ENCODE results near the gene NOS1.
A peak's percentile ranks its signal among the peaks of the same experiment; 100 is the strongest.
"Not testable (repeated sequence)": the region's sequence is repeated elsewhere in the genome, so short reads cannot be mapped to it uniquely, and the experiment has no call there.

NOS1 gene

DNA sequence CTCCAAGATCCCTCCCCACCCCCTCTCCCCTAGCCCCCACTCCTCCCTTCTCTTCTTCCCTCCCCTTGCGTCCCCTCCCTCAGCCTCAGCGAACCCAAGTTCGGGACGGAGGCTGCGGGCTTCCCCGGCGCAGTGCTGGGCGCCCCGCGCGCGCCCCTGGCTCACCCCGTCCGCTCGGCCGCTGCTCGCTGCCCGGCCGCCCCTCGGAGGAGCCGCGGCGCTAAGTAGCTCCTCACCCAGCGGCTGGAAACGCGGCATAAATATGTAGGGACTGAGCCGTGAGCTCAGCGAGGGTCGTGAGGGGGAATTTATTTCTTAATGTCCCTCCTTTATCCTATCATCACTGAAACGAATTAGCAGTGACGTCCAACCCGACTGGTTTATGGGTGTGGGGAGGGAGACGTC lies at the start of gene NOS1:
Gene NOS1 (minus strand): TSS at position 280 of the 405 bp plus-strand sequence. CDS start 30,557 bp downstream, outside the sequence.
- DNase-seq: no peak

DNA sequence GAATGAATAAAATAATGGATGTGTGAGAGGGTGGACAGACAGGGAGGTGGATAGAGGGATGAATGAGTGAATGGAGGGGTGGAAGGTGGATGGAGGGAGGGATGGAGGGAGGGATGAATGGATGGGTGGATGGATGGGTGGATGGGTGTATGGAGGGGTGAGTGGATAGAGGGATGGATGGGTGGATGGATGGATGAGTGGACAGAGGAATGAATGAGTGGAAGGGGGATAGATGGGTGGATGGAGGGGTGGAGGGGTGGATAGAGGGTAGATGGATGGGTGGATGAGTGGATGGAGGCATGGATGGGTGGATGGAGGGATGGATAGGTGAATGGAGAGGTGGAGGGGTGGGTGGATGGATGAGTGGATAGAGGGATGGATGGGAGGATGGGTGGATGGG lies 47.9 kb upstream of the NOS1 start:
- no peak for DNase-seq

DNA sequence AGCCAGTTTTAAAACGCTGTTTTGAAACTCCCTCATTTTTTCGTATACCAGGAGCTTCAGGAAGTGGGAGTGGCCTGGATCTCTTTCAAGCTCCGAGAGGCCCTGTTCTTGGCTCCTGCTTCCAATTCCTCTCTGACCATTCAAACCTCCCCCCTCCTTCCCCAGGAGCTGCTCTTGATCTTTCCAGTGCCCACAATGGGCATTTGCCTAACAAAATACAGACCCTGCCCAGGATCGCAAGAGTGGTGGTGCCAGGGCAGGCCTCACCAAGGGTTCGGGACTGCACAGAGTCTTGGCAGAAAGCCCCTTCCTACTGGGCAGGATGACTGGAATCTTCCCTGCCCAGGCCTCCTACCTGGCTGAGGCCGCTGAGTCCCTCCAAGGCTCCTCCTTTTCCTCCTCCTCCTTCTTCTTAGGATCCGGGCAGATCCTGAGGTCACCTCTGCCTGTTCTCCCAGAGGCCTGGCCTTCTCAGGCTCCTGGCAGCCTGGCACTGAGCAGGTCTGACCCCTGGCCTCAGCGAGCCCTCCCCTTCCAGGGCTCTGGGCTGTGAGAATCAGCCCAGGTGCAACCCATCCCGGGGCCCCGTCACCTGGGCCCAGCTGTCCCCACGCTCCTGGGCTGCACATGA lies 46.9 kb upstream of the NOS1 start:
- no peak for DNase-seq

DNA sequence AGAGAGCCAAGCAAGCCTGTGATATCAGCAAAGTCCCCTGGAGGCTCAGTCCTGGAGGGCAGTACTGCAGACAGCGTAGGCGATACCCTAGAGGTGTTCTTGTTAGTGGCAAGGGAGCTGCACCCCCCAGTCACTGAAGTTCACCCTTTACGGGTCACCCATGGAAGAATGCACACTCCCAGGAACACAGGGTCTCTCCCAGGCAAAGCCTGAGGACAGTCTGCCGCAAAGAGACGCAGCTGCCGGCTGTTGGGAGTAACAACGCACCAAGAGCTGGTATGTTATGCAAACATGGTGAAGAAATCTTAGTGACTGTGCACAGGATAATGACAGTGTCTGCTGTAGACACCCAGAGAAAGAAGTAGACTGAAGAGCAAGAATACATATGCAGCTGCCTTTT lies 43.5 kb upstream of the NOS1 start:
- DNase-seq: no peak

DNA sequence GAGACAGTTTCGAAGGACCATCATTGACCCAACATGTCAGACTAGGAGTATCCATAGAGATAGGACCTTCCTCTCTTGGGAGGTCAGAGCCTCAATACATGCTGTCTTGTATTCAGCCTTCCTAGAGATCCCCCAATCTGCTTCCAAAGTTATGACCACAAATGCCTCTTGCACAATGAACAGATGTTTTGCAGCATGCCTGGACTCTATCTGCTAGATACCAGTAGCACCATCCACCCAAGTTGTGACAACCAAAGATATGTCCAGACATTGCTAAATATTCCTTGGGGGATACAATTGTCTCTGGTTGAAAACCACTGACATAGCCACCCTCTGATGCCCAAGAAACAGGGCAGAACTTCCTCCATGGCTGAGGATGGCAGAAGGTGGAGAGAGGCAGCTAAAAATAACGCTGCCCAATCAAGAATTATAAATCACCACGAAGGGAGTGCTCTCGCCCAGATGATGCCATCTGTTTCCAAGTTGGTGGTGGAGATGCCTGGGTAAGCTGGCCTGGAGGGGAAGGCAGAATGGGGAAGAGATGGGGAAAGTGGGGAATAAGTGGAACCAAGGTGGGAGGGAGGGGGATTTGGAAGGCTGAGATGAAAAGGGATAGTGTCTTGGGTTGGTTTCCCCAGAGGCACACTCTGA lies 42.9 kb upstream of the NOS1 start:
- DNase-seq: no peak

DNA sequence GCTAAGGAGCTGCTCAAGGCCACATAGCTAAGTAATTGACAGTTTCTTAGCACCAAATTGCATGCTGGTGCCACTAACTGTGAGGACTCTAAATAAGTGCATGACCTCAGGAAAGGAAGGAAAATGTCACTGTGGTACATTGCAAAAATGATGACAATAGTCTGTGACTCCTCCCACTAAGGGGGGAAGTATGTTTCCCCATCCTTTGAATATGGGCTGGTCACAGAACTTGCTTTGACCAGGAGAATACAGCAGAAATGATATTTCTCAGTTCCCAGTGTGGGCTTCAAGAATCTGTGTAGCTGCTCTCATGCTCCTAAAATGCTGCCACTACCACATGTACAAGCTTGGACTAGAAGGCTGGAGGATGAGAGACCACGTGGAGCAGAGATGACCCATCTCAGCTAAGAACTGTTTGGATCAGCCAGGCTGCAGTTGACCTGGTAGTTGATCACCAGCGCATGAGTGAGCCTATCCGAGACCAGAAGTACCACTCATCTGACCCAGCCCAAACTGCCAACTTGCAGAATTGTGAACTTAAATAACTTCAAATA lies 42.2 kb upstream of the NOS1 start:
- DNase-seq: no peak

DNA sequence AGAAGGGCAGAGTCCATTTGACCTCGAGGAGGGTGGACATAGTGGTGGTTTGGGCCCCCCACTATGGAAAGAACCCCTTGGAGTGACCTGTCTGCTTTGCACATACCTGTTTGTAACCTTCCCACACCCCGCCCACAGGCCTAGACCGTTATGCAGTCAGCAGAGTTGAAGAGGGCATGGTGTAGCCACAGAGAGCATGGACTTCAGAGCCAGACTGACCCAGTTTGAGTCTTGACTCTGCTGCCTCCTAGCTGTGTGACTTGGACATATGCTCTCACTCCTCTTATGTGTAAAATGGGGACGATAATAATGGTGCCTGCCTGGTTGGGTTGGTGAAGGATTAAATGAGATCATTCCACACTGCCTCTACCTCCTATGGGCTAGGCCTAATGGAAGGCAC lies 40.9 kb upstream of the NOS1 start:
- DNase-seq: no peak

DNA sequence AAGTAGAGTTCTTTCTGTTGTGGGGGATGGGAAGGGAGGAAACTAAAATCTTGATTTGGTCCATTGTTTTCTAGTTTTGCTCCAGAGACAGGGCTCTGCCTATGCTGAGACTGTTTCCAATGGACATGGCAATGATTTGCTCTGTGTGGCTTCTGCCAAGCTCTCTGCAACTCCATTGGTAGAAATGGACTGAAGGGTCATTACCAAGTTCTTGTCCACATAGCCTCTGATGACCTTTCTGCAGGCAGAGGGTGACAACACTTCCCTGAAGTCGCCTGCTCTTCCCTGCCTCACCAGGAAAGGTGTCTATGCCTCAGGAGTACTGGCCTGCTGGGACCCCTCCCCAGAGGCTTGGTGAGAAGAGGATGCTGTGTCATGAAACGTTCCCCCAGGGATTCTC lies 39.5 kb upstream of the NOS1 start:
- DNase-seq: no peak

DNA sequence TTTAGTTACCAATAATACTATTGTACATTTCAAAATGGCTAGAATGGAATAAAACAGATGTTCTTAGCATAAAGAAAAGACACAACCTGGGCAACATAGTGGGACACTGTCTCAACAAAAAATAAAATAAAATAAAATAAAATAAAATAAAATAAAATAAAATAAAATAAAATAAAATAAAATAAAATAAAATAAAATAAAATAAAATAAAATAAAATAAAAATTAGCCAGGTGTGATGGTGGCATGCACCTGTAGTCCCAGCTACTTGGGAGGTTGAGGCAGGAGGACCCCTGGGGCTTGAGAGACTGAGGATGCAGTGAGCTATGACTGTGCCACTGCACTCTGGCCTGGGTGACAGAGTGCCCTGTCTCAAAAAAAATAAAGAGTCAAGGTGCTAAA lies 37.1 kb upstream of the NOS1 start:
- not testable (repeated sequence) for DNase-seq

DNA sequence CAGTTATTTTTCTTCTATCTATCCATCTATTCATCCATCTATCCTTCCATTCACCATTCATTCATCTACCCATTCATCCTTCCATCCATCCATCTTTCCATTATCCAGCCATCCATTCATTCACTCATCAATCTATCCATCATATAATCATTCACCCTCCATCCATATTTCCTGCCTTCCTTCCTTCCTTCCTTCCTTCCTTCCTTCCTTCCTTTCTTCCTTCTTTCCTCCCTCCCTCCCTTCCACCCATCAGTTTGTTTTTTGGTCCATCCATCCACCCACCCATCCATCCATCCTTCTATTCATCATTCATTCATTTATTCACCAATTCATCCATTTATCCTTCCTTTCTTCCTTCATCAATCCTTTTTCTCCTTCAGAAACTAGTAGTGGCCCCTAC lies 34.3 kb upstream of the NOS1 start:
- no peak for DNase-seq

DNA sequence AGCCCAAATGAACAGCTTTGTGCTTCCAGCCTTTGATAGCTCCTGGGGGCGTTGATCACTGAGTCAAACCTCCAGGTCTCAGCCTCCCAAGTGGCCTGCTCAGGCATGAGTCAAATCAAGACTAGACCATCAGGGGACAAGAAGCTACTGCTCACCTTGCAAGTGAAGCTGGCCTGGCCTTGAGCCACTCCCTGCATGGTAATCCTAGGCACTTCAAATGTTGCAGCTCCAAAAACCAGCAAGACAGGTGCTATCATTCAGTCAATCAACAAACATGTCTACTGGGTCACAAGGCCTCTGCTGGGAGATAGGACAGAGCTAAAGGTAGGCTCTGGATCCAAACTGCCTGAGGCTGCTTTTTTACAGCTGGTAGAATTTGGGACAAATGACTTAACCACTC lies 33.1 kb upstream of the NOS1 start:
- no peak for DNase-seq

DNA sequence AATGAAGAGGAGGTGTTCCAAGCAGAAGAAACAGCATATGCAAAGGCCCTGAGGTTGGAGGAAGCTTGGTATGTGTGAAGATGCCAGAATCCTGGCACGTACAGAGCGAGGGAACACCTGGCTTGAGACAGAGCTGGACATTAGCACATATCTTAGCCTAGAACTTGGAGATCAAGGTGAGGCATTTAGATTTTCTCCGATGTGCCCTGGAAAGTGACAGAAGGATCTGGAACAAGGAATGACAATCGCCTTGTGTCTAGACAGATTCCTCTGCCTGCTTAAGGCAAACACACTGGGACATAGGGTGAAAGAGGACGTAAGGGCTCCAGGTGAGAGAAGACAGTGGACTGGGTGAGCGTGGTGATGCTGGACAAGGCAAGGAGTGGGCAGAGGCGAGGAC lies 32.2 kb upstream of the NOS1 start:
- DNase-seq: no peak

DNA sequence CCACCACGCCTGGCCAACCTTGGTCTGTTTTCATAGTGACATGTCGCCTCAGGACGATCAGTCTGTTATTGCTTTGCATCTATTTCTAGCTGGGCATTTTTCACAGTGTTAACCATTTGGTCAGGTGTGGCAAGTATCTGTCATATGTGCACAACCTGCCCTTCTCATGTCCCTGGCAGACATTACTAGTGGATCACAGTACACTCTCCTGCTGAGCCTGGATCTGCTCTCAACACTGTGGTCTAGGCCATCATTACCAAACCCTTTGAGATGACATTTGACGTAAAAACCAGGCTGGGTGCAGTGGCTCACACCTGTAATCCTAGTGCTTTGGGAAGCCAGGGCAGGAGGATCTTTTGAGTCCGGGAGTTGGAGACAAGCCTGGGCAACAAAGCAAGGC lies 29.4 kb upstream of the NOS1 start:
- no peak for DNase-seq

DNA sequence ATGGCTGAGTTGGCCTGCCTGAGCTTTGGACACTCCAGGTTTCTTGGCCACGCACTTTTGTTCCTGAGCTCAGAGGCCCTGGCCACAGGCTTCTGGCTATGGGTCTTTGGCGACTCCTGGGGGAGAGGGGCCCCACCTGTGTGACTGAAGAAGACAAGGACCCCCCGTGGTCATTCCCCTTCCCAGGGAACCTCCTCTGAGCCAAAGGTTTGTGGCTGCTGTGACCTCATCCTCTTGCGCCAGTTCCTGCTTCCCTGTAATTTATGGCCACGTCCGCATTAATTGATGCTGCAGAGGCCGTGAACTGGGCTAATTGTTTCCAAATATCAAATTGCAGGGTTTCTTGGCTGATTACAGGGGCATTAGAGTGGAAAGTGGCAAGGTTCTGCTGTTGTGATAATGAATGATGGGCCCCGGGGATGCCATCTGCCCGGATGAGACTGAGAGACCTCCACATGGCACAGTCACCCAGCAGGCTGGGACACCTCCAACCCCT lies 27.6 kb upstream of the NOS1 start:
- DNase-seq: no peak

DNA sequence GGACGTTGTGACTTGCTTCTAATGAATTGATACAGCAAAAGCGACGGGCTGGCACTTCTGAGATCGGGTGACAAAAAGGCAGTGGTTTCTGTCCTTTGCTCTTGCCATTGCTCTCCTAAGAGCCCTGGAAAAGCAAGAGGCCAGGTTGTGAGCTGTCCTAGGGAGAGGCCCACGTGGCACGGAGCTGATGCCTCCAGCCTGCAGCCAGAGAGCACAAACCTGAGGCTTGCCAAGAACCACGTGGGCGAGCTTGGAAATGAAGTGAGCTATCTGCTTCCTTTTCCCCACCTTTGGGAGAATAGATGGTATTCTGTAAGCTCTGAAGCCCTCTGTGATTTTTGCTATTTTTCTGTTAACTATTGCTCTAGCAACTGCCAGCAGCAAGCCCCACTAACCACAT lies 26.4 kb upstream of the NOS1 start:
- no peak for DNase-seq

DNA sequence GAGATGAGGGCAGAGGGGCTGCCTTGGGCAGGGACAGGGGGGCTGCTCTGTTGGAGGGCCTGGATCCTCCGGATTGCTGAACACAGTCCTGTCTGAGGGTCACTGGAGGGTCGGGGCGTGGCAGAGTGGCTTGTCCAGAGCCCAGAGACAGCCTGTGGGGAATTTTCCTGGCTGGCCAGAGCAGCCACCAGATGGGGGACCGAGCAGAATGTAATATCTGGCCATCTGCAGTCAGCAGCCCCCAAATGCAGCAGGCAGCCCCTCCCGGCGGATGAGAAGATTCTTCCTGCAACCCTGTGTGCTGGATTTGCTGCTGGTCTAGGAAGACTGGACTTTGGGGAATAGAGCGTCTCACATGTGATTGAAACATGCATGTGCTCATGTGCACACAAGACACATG lies 23.3 kb upstream of the NOS1 start:
- no peak for DNase-seq

DNA sequence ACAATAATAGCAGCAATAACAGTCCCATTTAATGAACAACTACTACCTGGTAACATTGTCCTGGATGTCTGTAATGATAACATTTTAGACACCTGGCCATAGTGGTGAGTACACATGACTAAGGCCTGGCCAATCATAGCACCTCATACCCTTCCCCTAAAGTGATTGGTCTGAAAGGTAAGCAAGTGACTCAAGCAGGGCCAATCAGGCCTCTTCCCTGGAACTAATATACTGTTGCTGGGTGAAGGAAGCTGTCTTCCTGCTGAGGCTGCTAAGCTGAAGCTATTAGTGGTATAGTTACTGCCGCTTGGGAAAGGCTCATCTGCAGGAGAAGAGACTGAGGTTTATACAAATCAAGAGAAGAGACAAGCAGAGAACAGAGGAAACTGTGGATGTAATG lies 18.7 kb upstream of the NOS1 start:
- no peak for DNase-seq

DNA sequence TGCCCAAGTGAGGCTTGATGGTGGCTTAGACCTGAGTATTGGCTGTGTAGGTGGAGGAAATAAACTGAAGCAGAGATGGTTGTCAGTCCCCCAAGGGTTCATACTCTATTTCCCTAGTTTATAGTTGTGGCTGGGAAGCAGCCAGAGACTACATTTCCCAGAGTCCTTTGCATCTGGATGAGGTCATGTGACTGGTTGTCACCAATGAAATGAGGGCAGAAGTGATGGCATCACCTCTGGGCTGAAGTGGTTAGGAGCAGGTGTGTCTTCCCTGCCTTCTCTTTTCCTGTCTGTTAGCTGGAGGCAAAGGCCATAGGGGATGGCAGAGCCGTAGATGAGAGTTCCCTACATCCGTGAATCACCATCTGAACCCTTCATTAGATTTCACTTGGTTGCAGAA lies 16.3 kb upstream of the NOS1 start:
- DNase-seq: no peak

DNA sequence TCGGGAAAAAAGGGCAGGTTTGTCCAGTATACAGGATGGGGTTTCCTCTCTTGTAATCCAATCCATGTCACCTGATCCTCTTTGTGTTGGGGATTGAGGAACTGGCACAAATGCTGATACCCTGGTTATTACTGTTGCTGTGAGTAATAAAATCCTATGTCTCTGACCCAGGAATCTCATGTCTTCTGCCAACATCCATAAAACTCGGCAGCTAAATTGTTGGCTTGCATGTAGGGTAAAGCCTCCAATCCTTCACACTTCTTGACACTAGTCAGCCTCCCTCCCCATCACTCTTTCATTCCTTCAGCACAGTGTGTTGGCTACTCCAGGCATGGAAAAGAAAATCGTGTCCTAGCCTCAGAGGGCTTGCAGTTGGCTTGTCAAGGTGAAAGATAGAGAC lies 9.2 kb upstream of the NOS1 start:
- DNase-seq: no peak

DNA sequence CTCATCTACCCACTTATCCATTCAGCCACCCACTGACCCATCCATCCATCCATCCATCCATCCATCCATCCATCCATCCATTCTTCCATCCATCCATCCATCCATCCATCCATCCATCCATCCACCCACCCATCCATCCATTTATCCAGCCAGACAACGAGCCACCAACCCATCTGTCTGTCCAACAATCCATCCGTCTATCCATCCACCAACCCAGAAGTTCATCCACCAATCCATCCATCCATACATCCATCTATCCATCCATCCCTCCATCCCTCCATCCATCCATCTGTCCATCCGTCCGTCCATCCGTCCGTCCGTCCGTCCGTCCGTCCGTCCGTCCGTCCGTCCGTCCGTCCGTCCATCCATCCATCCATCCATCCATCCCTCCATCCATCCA lies 8.6 kb upstream of the NOS1 start:
- not testable (repeated sequence) for DNase-seq

DNA sequence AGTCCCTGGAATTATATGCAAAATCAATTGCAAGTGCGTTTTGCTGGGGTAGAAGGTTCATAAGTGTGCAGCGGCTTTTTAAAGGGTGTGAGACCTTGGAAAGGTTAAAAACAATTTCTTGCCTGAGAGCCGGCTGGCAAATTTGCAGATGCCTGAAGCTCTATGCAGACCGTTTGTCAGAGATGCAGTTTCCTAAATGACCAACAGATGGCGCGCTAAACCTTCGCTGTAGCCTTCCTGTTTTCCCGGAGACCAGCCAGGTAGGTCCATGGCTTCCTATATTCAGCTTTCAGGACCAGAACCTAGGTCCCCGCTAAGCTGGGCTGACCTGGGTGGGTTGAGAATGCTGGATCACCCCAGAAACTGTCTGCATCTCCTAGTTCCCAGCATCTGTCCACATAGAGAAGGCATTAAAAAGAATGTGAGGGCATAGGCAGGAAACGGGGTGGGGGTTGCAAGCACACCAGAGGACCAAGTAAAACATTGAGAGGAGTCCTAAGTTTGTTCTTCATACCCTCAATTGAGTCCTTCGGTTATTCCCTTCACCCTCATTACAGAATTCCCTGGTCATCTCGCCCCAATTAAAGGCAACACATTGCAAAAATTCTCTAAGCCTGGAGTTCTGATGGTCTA lies 5.7 kb upstream of the NOS1 start:
- DNase-seq: peak; percentile 82

DNA sequence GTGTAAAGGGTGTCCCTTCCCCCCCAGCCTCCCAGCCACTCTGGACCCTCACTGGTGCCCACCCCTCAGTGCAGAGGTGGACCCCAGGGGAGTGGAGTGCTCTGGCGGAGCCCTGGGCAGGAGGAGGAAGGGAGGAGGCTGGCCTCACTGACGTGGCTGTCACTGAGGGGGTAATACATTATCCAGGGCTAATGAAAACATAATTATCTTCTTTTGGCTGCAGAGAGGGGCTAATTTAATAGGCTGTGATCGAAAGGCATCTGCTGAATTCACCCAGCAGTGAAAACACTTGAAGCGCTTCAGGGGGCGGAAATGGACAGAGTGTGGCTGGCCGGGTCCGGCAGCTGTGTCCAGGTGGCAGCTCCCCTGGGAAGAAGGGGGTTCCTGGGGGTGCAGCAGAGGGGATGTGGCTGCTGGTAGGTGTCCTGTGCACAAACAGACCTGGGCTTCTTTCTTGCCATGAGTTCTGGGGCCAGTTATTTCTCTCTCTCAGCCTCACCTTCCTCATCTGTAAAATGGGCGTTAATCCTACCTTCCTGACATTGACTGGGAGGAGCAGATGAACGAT lies 3.7 kb upstream of the NOS1 start:
- no peak for DNase-seq

DNA sequence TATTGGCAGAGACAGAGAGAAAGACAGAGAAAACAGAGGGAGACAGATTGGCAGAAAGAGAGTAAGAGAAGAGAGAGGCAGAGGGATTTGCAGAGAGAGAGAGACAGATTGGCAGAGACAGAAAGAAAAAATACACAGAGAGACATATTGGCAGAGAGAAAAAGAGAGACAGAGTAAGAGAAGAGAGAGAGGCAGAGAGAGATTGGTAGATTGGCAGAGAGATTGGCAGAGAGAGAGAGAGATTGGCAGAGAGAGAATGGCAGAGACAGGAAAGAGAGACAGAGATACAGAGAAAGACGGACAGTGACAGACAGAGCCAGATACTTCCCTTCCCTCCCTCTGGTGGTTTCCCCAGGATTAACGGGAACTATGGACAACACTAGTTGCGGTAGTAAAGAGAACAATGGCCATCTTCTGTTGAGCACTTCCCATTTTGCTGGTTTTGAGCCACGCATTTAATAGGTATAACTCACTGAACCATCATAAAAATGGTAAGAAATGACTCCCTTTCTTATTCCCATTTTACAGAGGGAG lies 2.6 kb upstream of the NOS1 start:
- peak; percentile 5 for DNase-seq

Data from suppressor macrophage treated with lipopolysaccharide for 4 hours (primary cell).